DOHH2 (cell line): ENCODE measurements around the gene CTDSPL.

ENCODE experiments used
- H3F3A ChIP-seq: fragments of 200-600 bp; sonication (generic), shearing (Covaris generic); 2 replicates; pipeline ENCODE4 v1.6.0; 2016; ENCODE audit warnings: antibody characterized with exemption, mild to moderate bottlenecking; ENCODE audit not compliant: control insufficient read depth, insufficient read depth
- H3K27ac ChIP-seq: fragments of 200-600 bp; sonication (generic); 2 replicates; pipeline ENCODE4 v1.5.1; 2014; ENCODE audit warnings: low read depth, mild to moderate bottlenecking, low read length, moderate library complexity
- H3K27me3 ChIP-seq: fragments of 200-600 bp; sonication (generic); 2 replicates; pipeline ENCODE4 v1.6.1; 2014; ENCODE audit warnings: mild to moderate bottlenecking, low read length, mixed read lengths; ENCODE audit not compliant: control insufficient read depth
- H3K36me3 ChIP-seq: fragments of 200-600 bp; sonication (generic); 2 replicates; pipeline ENCODE4 v1.6.1; 2014; ENCODE audit warnings: mild to moderate bottlenecking, low read length, moderate library complexity, mixed read lengths; ENCODE audit not compliant: control insufficient read depth
- H3K4me1 ChIP-seq: fragments of 200-600 bp; sonication (generic); 2 replicates; pipeline ENCODE4 v1.6.1; 2014; ENCODE audit warnings: mild to moderate bottlenecking, low read length, mixed read lengths; ENCODE audit not compliant: control insufficient read depth
- H3K4me2 ChIP-seq: fragments of 200-600 bp; sonication (generic); 2 replicates; pipeline ENCODE4 v1.6.0; 2014; ENCODE audit warnings: mild to moderate bottlenecking, low read length, moderate library complexity
- H3K4me3 ChIP-seq: fragments of 200-600 bp; sonication (generic); 2 replicates; pipeline ENCODE4 v1.5.1; 2014; ENCODE audit warnings: mild to moderate bottlenecking, low read length, mixed read lengths
- H3K79me2 ChIP-seq: fragments of 200-600 bp; sonication (generic); 2 replicates; pipeline ENCODE4 v1.6.1; 2014; ENCODE audit warnings: mild to moderate bottlenecking, low read length, mixed read lengths; ENCODE audit not compliant: control insufficient read depth
- H3K9me2 ChIP-seq: fragments of 200-600 bp; sonication (generic); replicated peaks from 2 replicates; pipeline ENCODE4 v1.6.1; 2014; ENCODE audit warnings: mild to moderate bottlenecking, low read length, mixed read lengths; ENCODE audit not compliant: control insufficient read depth
- H3K9me3 ChIP-seq: fragments of 200-600 bp; sonication (generic); 2 replicates; pipeline ENCODE4 v1.6.1; 2014; ENCODE audit warnings: antibody characterized with exemption, low read length, mixed read lengths; ENCODE audit not compliant: control insufficient read depth, insufficient read depth
- H4K20me1 ChIP-seq: fragments of 200-600 bp; sonication (generic); 2 replicates; pipeline ENCODE4 v1.6.0; 2014; ENCODE audit warnings: low read depth, mild to moderate bottlenecking, antibody characterized with exemption, low read length, moderate library complexity; ENCODE audit not compliant: control insufficient read depth, insufficient read depth
- CTCF ChIP-seq: fragments of 200-600 bp; sonication (generic); IDR thresholded peaks from one replicate; pipeline ENCODE4 v1.5.1; 2014; ENCODE audit warnings: antibody characterized with exemption, mild to moderate bottlenecking, low read depth, low read length; ENCODE audit not compliant: poor library complexity, severe bottlenecking
- EZH2phosphoT487 ChIP-seq: fragments of 200-600 bp; sonication (generic); IDR thresholded peaks from 2 replicates; pipeline ENCODE4 v1.6.1; 2017; ENCODE audit warnings: borderline replicate concordance, mild to moderate bottlenecking, antibody characterized with exemption, low read length, moderate library complexity, mixed read lengths

Gene CTDSPL

GRCh38 chr3:38001456-38002081, 139.9 kb downstream of the CTDSPL start:
- Histone ChIP-seq H3K79me2 (no peaks in the 10 kb centered on the region), H3K9me2 (no peaks in the 10 kb centered on the region), H3K4me3 (no peak overlapping the region), H3K27ac (no peak overlapping the region), H3K4me2 (no peak overlapping the region), H3K4me1 (peaks cover 13% of the 10 kb centered on the region), H3K9me3 (no peaks in the 10 kb centered on the region), H3K27me3 (no peaks in the 10 kb centered on the region), H3K36me3 (peaks cover 38% of the 10 kb centered on the region), H4K20me1 (no peaks in the 10 kb centered on the region), H3F3A (no peaks in the 10 kb centered on the region)
- no peak for TF ChIP-seq EZH2phosphoT487
- TF ChIP-seq CTCF: no peak

DNA sequence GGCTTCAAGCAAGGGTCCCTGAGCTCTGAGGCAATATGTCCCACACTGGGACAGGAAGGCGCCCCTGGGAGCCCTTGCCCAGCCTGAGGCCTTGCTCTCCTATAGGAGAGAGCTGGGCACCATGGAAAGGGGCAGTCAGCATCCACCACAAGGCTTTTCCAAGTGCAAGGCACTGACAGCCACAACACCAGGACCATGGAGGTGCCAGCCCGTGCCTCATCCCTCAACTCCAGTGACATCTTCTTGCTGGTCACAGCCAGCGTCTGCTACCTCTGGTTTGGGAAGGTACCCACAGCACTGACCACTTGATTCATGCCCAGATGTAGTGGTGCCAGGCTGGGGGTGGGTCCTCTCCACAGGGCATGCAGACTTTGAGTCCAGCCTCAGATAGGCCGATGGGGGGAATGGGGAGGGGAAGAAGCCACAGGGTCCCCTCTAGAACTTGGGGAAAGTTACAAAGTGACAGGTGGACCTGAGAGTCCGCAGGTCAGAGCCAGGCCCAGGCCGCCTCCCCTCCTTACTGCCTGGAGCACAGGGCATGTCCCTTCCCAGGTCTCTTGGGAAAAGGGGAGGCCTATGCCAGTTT, 140.7 kb downstream of the CTDSPL start:
- Histone ChIP-seq H3K9me2 (no peaks in the 10 kb centered on the region), H3K27ac (no peak overlapping the region), H3K4me3 (no peak overlapping the region), H3K4me2 (no peak overlapping the region), H3K27me3 (no peaks in the 10 kb centered on the region), H3K79me2 (no peaks in the 10 kb centered on the region), H3K9me3 (no peaks in the 10 kb centered on the region), H3K4me1 (peaks cover 10% of the 10 kb centered on the region), H4K20me1 (no peaks in the 10 kb centered on the region), H3K36me3 (peaks cover 30% of the 10 kb centered on the region), H3F3A (no peaks in the 10 kb centered on the region)
- TF ChIP-seq EZH2phosphoT487 (no peak), CTCF (no peak)

GRCh38 chr3:38002940-38003339, 141.3 kb downstream of the CTDSPL start:
- no peaks in the 10 kb centered on the region for H3K27me3 ChIP-seq
- no peaks in the 10 kb centered on the region for H3K9me3 ChIP-seq
- no peaks in the 10 kb centered on the region for H3F3A ChIP-seq
- TF ChIP-seq EZH2phosphoT487: no peak
- no peak for TF ChIP-seq CTCF
- no peaks in the 10 kb centered on the region for H4K20me1 ChIP-seq
- H3K4me2 ChIP-seq: no peak overlapping the region
- H3K9me2 ChIP-seq: no peaks in the 10 kb centered on the region
- H3K27ac ChIP-seq: no peak overlapping the region
- peaks cover 10% of the 10 kb centered on the region for H3K4me1 ChIP-seq
- no peak overlapping the region for H3K4me3 ChIP-seq
- no peaks in the 10 kb centered on the region for H3K79me2 ChIP-seq
- H3K36me3 ChIP-seq: peaks cover 25% of the 10 kb centered on the region
